ENCODE data around the gene TRMT44. TPM values are rescaled to one million over a fixed set of nuclear protein-coding genes. Genes with fewer than 3 reads are reported as not detected.

The TRMT44 gene
- total and polyA plus RNA-seq, 2 of the 4 experiments (the other 2 are of a cell fraction): 7.3 to 8.1 TPM

DNA sequence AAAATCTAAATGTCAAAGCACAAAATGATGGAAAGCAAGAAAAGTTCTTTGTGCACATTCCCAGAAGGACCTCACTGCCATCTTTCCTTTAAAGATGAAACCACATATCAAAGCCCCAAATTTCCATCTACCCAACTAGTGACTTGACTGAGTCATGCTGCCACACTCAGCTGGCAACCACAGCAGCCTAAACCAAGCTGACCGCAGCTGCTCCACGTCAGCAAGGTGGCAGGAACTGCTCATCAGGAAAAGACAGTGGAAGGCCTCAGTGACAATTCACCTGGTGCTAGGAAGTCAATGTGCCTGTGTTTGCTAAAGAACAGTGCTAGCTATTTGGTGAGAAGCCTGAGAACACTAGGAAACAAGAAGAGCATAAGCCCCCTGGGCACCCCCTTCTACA is 26.2 kb upstream of the TRMT44 start:
- no TSS peak for BruUV-seq (replicated peaks)
- no peaks in the 10 kb centered on the region for H3K27me3 ChIP-seq (ENCODE audit: control insufficient read depth, insufficient read depth, low read length)
- no peak overlapping the region for H2BK120ac ChIP-seq (ENCODE audit: low read depth, low read length)
- H3K9me3 ChIP-seq (ENCODE audit: control insufficient read depth, insufficient read depth, low read length): no peaks in the 10 kb centered on the region
- no peak for ATAC-seq (ENCODE audit: low read depth)
- no peak overlapping the region for H2AFZ ChIP-seq (replicated peaks; ENCODE audit: low read length, poor library complexity)
- no peak overlapping the region for H2BK20ac ChIP-seq (ENCODE audit: low read depth, low read length)
- H3K4me1 ChIP-seq (ENCODE audit: control insufficient read depth, insufficient read depth, low read length): peaks cover 2% of the 10 kb centered on the region
- no peak overlapping the region for H4K8ac ChIP-seq (ENCODE audit: low read depth in 2 of 2, low read length in 2 of 2)
- no peak overlapping the region for H4K5ac ChIP-seq (ENCODE audit: low read depth, low read length)
- no CpG with 5 or more reads among the region's 2 CpGs for WGBS, 2 experiments (ENCODE audit: extremely low coverage in 2 of 2, insufficient read length in 1 of 2)
- dilution Hi-C loops (cut with HindIII; ENCODE audit: low sequenced_read_pairs, unreplicated experiment) (no loop called here), intact Hi-C loops (cut with micrococcal nuclease) (no loop called here), in situ Hi-C loops (cut with MboI; ENCODE audit: low sequenced_read_pairs) (no loop called here)
- peaks cover 4% of the 10 kb centered on the region; the same call in 1 of the 2 replicates for H3K9me1 ChIP-seq (ENCODE audit: insufficient read depth, low read length)
- H3K79me1 ChIP-seq (ENCODE audit: low read depth in 1 of 2, low read length in 2 of 2): peaks cover under 1 to 27% of the 10 kb centered on the region in 2 experiments; a peak in 2 of 4 replicates
- no peak overlapping the region for H3K18ac ChIP-seq (ENCODE audit: low read depth, low read length)
- ChIA-PET POLR2A (ENCODE audit: unreplicated experiment) (no interaction called here), CTCF (interaction anchor here (1.2 kb wide), 1 partner anchor 14 kb away, joined by 7 read pairs; no protein-coding TSS in a partner anchor)
- H3K14ac ChIP-seq (replicated peaks; ENCODE audit: low read depth, low read length): no peak overlapping the region
- no peak overlapping the region for H2BK5ac ChIP-seq (ENCODE audit: low read depth, low read length, poor library complexity, severe bottlenecking)
- no peak overlapping the region for H4K91ac ChIP-seq (ENCODE audit: insufficient read depth, low read depth, low read length)
- no peak overlapping the region for H3K27ac ChIP-seq (ENCODE audit: insufficient read depth, low read length)
- no peak overlapping the region for H3K9ac ChIP-seq (ENCODE audit: low read depth, low read length)
- no peak overlapping the region for H3K23ac ChIP-seq (ENCODE audit: low read depth, low read length)
- H2AK5ac ChIP-seq (ENCODE audit: low read depth, low read length): no peak overlapping the region
- H3K4ac ChIP-seq (ENCODE audit: low read depth, low read length): no peak overlapping the region
- DNase-seq: no peak
- no peak overlapping the region for H3K4me2 ChIP-seq (ENCODE audit: low read depth, low read length)
- no peak overlapping the region for H2BK15ac ChIP-seq (ENCODE audit: low read depth, low read length)
- no peak overlapping the region for H3K4me3 ChIP-seq (ENCODE audit: insufficient read depth, low read depth, low read length)
- H2AK9ac ChIP-seq (replicated peaks; ENCODE audit: low read depth, low read length, poor library complexity): no peak overlapping the region
- no peak for TF ChIP-seq POLR2A (IDR thresholded peaks at IDR 0.05; ENCODE audit: low read depth, low read length)
- TF ChIP-seq MXI1 (IDR thresholded peaks at IDR 0.05; ENCODE audit: borderline replicate concordance, low read depth, low read length): no peak
- no peak for TF ChIP-seq MAFK (IDR thresholded peaks at IDR 0.05; ENCODE audit: low read depth, low read length)
- TF ChIP-seq CHD1 (IDR thresholded peaks at IDR 0.05; ENCODE audit: low read depth, low read length): no peak
- TF ChIP-seq NFE2L2 (IDR thresholded peaks at IDR 0.05; ENCODE audit: low read depth, low read length): no peak
- no peak for TF ChIP-seq RFX5 (IDR thresholded peaks at IDR 0.05; ENCODE audit: low read depth, low read length)
- TF ChIP-seq, protein P1, sequence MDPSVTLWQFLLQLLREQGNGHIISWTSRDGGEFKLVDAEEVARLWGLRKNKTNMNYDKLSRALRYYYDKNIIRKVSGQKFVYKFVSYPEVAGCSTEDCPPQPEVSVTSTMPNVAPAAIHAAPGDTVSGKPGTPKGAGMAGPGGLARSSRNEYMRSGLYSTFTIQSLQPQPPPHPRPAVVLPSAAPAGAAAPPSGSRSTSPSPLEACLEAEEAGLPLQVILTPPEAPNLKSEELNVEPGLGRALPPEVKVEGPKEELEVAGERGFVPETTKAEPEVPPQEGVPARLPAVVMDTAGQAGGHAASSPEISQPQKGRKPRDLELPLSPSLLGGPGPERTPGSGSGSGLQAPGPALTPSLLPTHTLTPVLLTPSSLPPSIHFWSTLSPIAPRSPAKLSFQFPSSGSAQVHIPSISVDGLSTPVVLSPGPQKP (IDR thresholded peaks at IDR 0.05; ENCODE audit: borderline replicate concordance, low read depth, low read length): no peak
- TF ChIP-seq RAD21 (IDR thresholded peaks at IDR 0.05; ENCODE audit: low read length): no peak
- H4K20me1 ChIP-seq (ENCODE audit: insufficient read depth, low read length): peaks cover 3% of the 10 kb centered on the region; the same call in 1 of the 2 replicates
- H3K56ac ChIP-seq (ENCODE audit: extremely low read depth, insufficient read depth, low read length): no peak overlapping the region
- peaks cover 27% of the 10 kb centered on the region for H3K36me3 ChIP-seq (ENCODE audit: control insufficient read depth, insufficient read depth, low read length)
